PC-9 (cell line): ENCODE data around the gene HEPHL1. TPM values are rescaled to one million over a fixed set of nuclear protein-coding genes. Genes with fewer than 3 reads are reported as not detected.

ENCODE experiments used
- BruUV-seq: library from RNA; stranded (reverse); fragments of 400-500 nt; replicated peaks from 2 replicates; lab custom pipeline; 2021; lab: Mats Ljungman, UMichigan
- CTCF ChIA-PET: fragments of 300-600 bp; sonication (Branson Sonifier 250); formaldehyde crosslinking; loops from one replicate; lab custom pipeline; 2022; ENCODE audit warnings: antibody characterized with exemption; lab: Charles Lee
- POLR2A ChIA-PET: fragments of 300-600 bp; sonication (Branson Sonifier 250); formaldehyde crosslinking; loops from one replicate; lab custom pipeline; 2022; ENCODE audit warnings: antibody characterized with exemption; ENCODE audit not compliant: unreplicated experiment; lab: Charles Lee
- DNase-seq, 2 experiments: peaks; one replicate each; pipeline versions ENCODE4 v3.0.0 to v3.0.0-alpha.2; 2015 to 2022; ENCODE audit warnings: mixed read lengths in 1 of 2
- H2AFZ ChIP-seq: fragments of 200-600 bp; sonication (generic); 2 replicates; pipeline ENCODE4 v1.8.1; 2017; ENCODE audit warnings: antibody characterized with exemption
- H3F3A ChIP-seq: fragments of 200-600 bp; sonication (generic); 2 replicates; pipeline ENCODE4 v1.8.1; 2017; ENCODE audit warnings: antibody characterized with exemption, mild to moderate bottlenecking, low read depth; ENCODE audit not compliant: insufficient read depth
- H3K27ac ChIP-seq: fragments of 200-600 bp; sonication (generic); 2 replicates; pipeline ENCODE4 v1.6.1; 2016; ENCODE audit warnings: mixed run types
- H3K27me3 ChIP-seq: fragments of 200-600 bp; sonication (generic); 2 replicates; pipeline ENCODE4 v1.6.1; 2016; ENCODE audit warnings: low read depth, mixed run types; ENCODE audit not compliant: insufficient read depth
- H3K36me3 ChIP-seq: fragments of 200-600 bp; sonication (generic); 2 replicates; pipeline ENCODE4 v1.6.1; 2016; ENCODE audit warnings: low read depth, mixed run types
- H3K4me1 ChIP-seq: fragments of 200-600 bp; sonication (generic); replicated peaks from 2 replicates; pipeline ENCODE4 v1.6.1; 2016; ENCODE audit warnings: mixed run types; ENCODE audit not compliant: insufficient read depth
- H3K4me2 ChIP-seq: fragments of 200-600 bp; sonication (generic); 2 replicates; pipeline ENCODE4 v1.6.1; 2017; ENCODE audit warnings: mixed run types
- H3K4me3 ChIP-seq: fragments of 200-600 bp; sonication (generic); 2 replicates; pipeline ENCODE4 v1.6.1; 2016; ENCODE audit warnings: mixed run types
- H3K79me2 ChIP-seq: fragments of 200-600 bp; sonication (generic); 2 replicates; pipeline ENCODE4 v1.6.1; 2017; ENCODE audit warnings: low read depth, mixed run types
- H3K9me2 ChIP-seq: fragments of 200-600 bp; sonication (generic); 2 replicates; pipeline ENCODE4 v1.8.1; 2017; ENCODE audit warnings: mild to moderate bottlenecking; ENCODE audit not compliant: insufficient read depth
- H3K9me3 ChIP-seq: fragments of 200-600 bp; sonication (generic); 2 replicates; pipeline ENCODE4 v1.8.1; 2016; ENCODE audit warnings: low read depth; ENCODE audit not compliant: insufficient read depth
- H4K20me1 ChIP-seq: fragments of 200-600 bp; sonication (generic); 2 replicates; pipeline ENCODE4 v1.8.1; 2017; ENCODE audit not compliant: insufficient read depth
- EZH2 ChIP-seq: fragments of 200-600 bp; sonication (generic); IDR thresholded peaks from 2 replicates; pipeline ENCODE4 v1.8.0; 2017; ENCODE audit warnings: antibody characterized with exemption, low read depth
- intact Hi-C: fragments of 100-400 bp; cut with micrococcal nuclease; formaldehyde crosslinking; loops from one replicate; pipeline ENCODE4 v1.10.0; 2022; ENCODE audit not compliant: unreplicated experiment
- total RNA-seq: library from RNA; stranded (reverse); gene quantifications from 2 replicates; pipeline ENCODE4 v1.2.3, GENCODE V29; 2021
- TF ChIP-seq, protein P1 (sequence below): fragments of 200-600 bp; sonication (generic); conservative IDR thresholded peaks from 2 replicates; pipeline ENCODE4 v1.6.1; 2017; ENCODE audit warnings: mixed run types, antibody characterized with exemption, mild to moderate bottlenecking, moderate library complexity

The HEPHL1 gene
- total RNA-seq, 1 experiment from 2014 or later: not detected

GRCh38 chr11:93984196-93984567, 37.0 kb upstream of the HEPHL1 start:
- TF ChIP-seq, protein P1, sequence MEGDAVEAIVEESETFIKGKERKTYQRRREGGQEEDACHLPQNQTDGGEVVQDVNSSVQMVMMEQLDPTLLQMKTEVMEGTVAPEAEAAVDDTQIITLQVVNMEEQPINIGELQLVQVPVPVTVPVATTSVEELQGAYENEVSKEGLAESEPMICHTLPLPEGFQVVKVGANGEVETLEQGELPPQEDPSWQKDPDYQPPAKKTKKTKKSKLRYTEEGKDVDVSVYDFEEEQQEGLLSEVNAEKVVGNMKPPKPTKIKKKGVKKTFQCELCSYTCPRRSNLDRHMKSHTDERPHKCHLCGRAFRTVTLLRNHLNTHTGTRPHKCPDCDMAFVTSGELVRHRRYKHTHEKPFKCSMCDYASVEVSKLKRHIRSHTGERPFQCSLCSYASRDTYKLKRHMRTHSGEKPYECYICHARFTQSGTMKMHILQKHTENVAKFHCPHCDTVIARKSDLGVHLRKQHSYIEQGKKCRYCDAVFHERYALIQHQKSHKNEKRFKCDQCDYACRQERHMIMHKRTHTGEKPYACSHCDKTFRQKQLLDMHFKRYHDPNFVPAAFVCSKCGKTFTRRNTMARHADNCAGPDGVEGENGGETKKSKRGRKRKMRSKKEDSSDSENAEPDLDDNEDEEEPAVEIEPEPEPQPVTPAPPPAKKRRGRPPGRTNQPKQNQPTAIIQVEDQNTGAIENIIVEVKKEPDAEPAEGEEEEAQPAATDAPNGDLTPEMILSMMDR: no peak
- TF ChIP-seq EZH2: no peak
- Histone ChIP-seq H3K79me2 (no peaks in the 10 kb centered on the region), H3K4me3 (no peak overlapping the region), H3K27me3 (no peaks in the 10 kb centered on the region), H3K9me3 (peaks cover 8% of the 10 kb centered on the region), H3F3A (peaks cover 21% of the 10 kb centered on the region), H3K4me1 (peaks cover 42% of the 10 kb centered on the region), H3K9me2 (no peaks in the 10 kb centered on the region), H4K20me1 (0 out of 2 replicates have a peak, but pooled peaks cover 3% of the 10 kb centered on the region), H2AFZ (no peak overlapping the region), H3K4me2 (no peak overlapping the region), H3K27ac (no peak overlapping the region), H3K36me3 (no peaks in the 10 kb centered on the region)
- intact Hi-C loops: no loop called here
- ChIA-PET POLR2A (no interaction called here), CTCF (no interaction called here)
- peak in 1 of 2 experiments; percentile 37 for DNase-seq
- no TSS peak for BruUV-seq

DNA sequence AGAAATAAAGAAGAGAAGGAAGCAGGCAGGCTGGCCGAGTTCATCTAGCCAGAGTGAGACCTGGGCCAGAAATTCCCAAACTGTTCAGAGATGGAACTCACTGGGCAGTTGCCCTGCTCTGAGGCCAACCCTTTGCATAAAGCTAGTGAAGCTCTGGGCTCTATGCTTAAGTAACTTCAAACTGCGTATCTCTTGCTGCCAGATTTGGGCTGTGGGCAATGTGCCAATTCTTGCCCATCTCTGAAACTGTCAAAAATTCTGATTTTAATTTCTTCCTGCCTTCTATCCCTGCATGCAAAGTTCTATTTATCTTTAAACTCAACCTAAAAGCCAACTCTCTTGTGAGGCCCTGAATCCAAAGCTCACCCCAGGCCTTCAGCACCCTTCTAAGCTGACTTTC, 36.2 kb upstream of the HEPHL1 start:
- CTCF ChIA-PET: no interaction called here

GRCh38 chr11:93986716-93987115, 34.4 kb upstream of the HEPHL1 start:
- DNase-seq: peak; percentile 21 to 99
- H3F3A ChIP-seq: peaks cover 21% of the 10 kb centered on the region

More for the DNA sequence above, 36.2 kb upstream of the HEPHL1 start:
- BruUV-seq: no TSS peak
- intact Hi-C loops: no loop called here
- no peaks in the 10 kb centered on the region for H3K27me3 ChIP-seq
- peaks cover 4% of the 10 kb centered on the region; the same call in 1 of the 2 replicates for H3K9me3 ChIP-seq
- no peak overlapping the region for H3K27ac ChIP-seq
- no peak overlapping the region for H3K4me2 ChIP-seq
- H3K4me3 ChIP-seq: no peak overlapping the region
- no peaks in the 10 kb centered on the region for H3K36me3 ChIP-seq
- POLR2A ChIA-PET: no interaction called here
- 0 out of 2 replicates have a peak overlapping the region, but pooled peaks have one; percentile 14 for H2AFZ ChIP-seq
- peak in 1 of 2 experiments; percentile 21 for DNase-seq
- H4K20me1 ChIP-seq: 0 out of 2 replicates have a peak, but pooled peaks cover 3% of the 10 kb centered on the region
- peaks cover 21% of the 10 kb centered on the region for H3F3A ChIP-seq
- peaks cover 42% of the 10 kb centered on the region for H3K4me1 ChIP-seq
- TF ChIP-seq, protein P1: no peak
- no peak for TF ChIP-seq EZH2
- no peaks in the 10 kb centered on the region for H3K9me2 ChIP-seq
- H3K79me2 ChIP-seq: no peaks in the 10 kb centered on the region

More at GRCh38 chr11:93986716-93987115, 34.4 kb upstream of the HEPHL1 start:
- BruUV-seq: no TSS peak
- Histone ChIP-seq H2AFZ (peak overlapping the region; percentile 36), H3K4me1 (peaks cover 42% of the 10 kb centered on the region), H3K79me2 (no peaks in the 10 kb centered on the region), H3K9me3 (peaks cover 11% of the 10 kb centered on the region; the same call in 1 of the 2 replicates), H3K4me2 (peak overlapping the region; percentile 29), H3K9me2 (no peaks in the 10 kb centered on the region), H3K36me3 (no peaks in the 10 kb centered on the region), H3K4me3 (no peak overlapping the region), H3K27ac (peak overlapping the region; percentile 78), H3K27me3 (no peaks in the 10 kb centered on the region), H4K20me1 (no peaks in the 10 kb centered on the region)
- no peak for TF ChIP-seq EZH2
- TF ChIP-seq, protein P1: no peak
- ChIA-PET CTCF (no interaction called here), POLR2A (no interaction called here)
- intact Hi-C loops: no loop called here
